Stomach (tissue), 9 donors: ENCODE data around the gene RAI1. TPM values are rescaled to one million over a fixed set of nuclear protein-coding genes. Genes with fewer than 3 reads are reported as not detected.

Experiments
- DNase-seq, 2 donors: peaks; one replicate each; pipeline versions ENCODE4 v3.0.0 to v3.0.0-alpha.2; 2013 to 2019
- H3K27ac ChIP-seq, 5 donors: fragments of 200-600 bp in 4 of 5; sonication (generic) in 4 of 5; one replicate each; pipeline ENCODE4 v1.5.1; 2013 to 2019; ENCODE audit warnings: mild to moderate bottlenecking in 1 of 5, moderate library complexity in 1 of 5
- H3K27me3 ChIP-seq, 3 donors: fragments of 200-600 bp; sonication (generic); one replicate each; pipeline ENCODE4 v1.5.1; 2017 to 2019; ENCODE audit warnings: mixed run types in 1 of 3
- H3K36me3 ChIP-seq, 4 donors: fragments of 200-600 bp; sonication (generic); 1 replicate in 3 of 4; 2 replicates in 1 of 4; pipeline ENCODE4 v1.5.1; 2016 to 2019
- H3K4me1 ChIP-seq, 4 donors: fragments of 200-600 bp; sonication (generic); one replicate each; pipeline ENCODE4 v1.5.1; 2016 to 2019
- H3K4me3 ChIP-seq, 4 donors: fragments of 200-600 bp; sonication (generic) in 3 of 4; one replicate each; pipeline ENCODE4 v1.5.1; 2016 to 2019; ENCODE audit warnings: mild to moderate bottlenecking in 1 of 4
- H3K9me3 ChIP-seq, 4 donors: fragments of 200-600 bp; sonication (generic); one replicate each; pipeline ENCODE4 v1.5.1; 2016 to 2019
- EP300 ChIP-seq: sonication (generic); formaldehyde crosslinking; IDR thresholded peaks from one replicate; pipeline ENCODE4 v1.6.1; 2017; ENCODE audit warnings: antibody characterized with exemption
- POLR2A ChIP-seq, 4 donors: fragments of 450-650 bp; IDR thresholded peaks; one replicate each; pipeline ENCODE4 v1.6.1; 2016; ENCODE audit warnings: antibody characterized with exemption in 4 of 4, control low read depth in 2 of 4, mild to moderate bottlenecking in 1 of 4, moderate library complexity in 1 of 4
- POLR2AphosphoS5 ChIP-seq, 3 donors: sonication (generic); formaldehyde crosslinking; IDR thresholded peaks; one replicate each; pipeline ENCODE4 v1.6.1; 2016; ENCODE audit warnings: antibody characterized with exemption in 3 of 3
- WGBS, 5 donors: extraction: QIAGEN DNeasy Blood & Tissue Kit in 3 of 5; methylation state at CpG; one replicate each; pipeline versions ENCODE4 v1.1.5 to v1.1.7; 2013 to 2018; 5-methylcytosine and 5-hydroxymethylcytosine counted together
- intact Hi-C: fragments of 100-400 bp; cut with DNase I; formaldehyde crosslinking; loops from one replicate; pipeline ENCODE4 v1.15.1; 2023; ENCODE audit warnings: low total_unique reads
- polyA plus RNA-seq, 3 donors: library from polyadenylated mRNA; stranded (reverse); fragments of 200-250 nt; gene quantifications; one replicate each; pipeline ENCODE4 v1.2.3, GENCODE V29; 2013
- total RNA-seq, 5 donors: library from RNA; depleted of rRNA; stranded (reverse); fragments of >200 nt; gene quantifications; one replicate each; pipeline versions ENCODE4 v1.1.0 to v1.2.3, GENCODE V29; 2014 to 2016
- TF ChIP-seq, protein P1 (sequence below), 7 experiments: fragments of 450-650 bp in 4 of 7; fragments of 200-600 bp in 3 of 7; sonication (generic) in 3 of 7; IDR thresholded peaks; one replicate each; pipeline ENCODE4 v1.5.1; 2016 to 2019; ENCODE audit warnings: antibody characterized with exemption in 7 of 7, control low read depth in 2 of 7, mild to moderate bottlenecking in 1 of 7
- donor health status: healthy with polysubstance abuse.
- donor health status: Bipolar disorder and iron deficiency.
- donor health status: healthy.

The RAI1 gene
- total and polyA plus RNA-seq, 8 donors, result 4.6 to 94.5 (median 28.3) TPM

DNA sequence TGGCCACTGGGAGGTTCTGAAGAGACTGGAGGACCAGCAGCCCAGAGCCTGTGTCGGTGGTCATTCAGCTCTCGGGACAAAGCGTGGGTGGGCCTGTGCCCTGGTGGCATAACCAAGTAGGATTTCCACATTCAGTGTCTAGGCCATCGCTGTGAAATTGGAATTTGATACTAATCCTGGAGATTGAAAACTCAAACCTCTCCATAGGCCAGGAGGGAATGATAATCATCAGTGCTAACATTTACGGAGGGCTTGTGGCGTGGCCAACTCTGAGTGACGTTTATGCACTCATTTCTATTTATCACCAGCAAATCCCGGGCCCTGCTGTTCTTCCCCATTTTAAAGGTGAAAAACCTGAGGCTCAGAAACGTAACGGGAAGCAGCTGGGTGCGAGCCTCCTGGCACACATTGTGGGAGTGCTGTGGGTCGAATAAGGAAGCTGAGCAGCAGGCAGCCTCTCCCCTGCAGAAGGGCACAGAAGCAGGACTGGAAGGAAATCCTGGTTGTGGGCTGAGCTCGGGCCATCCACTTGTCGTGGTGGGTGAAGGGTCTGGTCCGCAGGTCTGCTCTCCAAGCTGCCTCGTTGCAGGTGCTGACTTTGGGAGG, 33.1 kb downstream of the RAI1 start:
- H3K9me3 ChIP-seq, result no peaks in the 10 kb centered on the region
- WGBS, 5 donors, result 24 to 42% (median 30%) methylated on average over 14 to 16 of the region's 16 CpGs
- no peaks in the 10 kb centered on the region for H3K27me3 ChIP-seq
- H3K36me3 ChIP-seq, result no peaks in the 10 kb centered on the region
- H3K4me1 ChIP-seq, result peaks cover 59 to 78% (median 63%) of the 10 kb centered on the region in 4 donors
- H3K27ac ChIP-seq, result peak overlapping the region; percentile 72 to 95 (median 89)
- no peak overlapping the region for H3K4me3 ChIP-seq
- TF ChIP-seq EP300 (no peak), POLR2AphosphoS5 (IDR thresholded peaks at IDR 0.05) (no peak), POLR2A (IDR thresholded peaks at IDR 0.05) (no peak)
- TF ChIP-seq, protein P1, sequence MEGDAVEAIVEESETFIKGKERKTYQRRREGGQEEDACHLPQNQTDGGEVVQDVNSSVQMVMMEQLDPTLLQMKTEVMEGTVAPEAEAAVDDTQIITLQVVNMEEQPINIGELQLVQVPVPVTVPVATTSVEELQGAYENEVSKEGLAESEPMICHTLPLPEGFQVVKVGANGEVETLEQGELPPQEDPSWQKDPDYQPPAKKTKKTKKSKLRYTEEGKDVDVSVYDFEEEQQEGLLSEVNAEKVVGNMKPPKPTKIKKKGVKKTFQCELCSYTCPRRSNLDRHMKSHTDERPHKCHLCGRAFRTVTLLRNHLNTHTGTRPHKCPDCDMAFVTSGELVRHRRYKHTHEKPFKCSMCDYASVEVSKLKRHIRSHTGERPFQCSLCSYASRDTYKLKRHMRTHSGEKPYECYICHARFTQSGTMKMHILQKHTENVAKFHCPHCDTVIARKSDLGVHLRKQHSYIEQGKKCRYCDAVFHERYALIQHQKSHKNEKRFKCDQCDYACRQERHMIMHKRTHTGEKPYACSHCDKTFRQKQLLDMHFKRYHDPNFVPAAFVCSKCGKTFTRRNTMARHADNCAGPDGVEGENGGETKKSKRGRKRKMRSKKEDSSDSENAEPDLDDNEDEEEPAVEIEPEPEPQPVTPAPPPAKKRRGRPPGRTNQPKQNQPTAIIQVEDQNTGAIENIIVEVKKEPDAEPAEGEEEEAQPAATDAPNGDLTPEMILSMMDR (IDR thresholded peaks at IDR 0.05), result no peak
- DNase-seq, result no peak
- intact Hi-C loops, result no loop called here

DNA sequence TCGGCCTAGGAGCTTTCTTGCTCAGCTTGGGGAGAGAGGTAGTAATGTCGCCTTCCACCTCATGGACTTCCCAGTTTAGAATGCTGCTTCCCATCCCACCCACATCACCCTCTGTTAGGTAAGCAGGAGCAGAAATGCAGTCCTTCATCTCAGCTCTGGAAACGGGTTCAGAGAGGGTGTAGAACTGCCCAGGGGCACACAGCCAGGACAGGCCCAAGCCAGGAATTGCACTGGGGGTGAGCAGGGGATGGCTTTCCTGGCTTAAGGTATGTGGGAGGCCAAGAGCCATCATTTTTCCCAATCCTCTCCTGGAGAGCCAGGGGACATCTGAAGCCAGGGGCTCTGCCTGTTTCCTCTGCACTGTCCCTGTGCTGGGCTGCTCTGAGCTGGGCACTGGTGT, 33.6 kb downstream of the RAI1 start:
- no peak for DNase-seq
- Histone ChIP-seq H3K4me1 (peaks cover 55 to 77% (median 62%) of the 10 kb centered on the region in 4 donors), H3K27me3 (no peaks in the 10 kb centered on the region), H3K36me3 (no peaks in the 10 kb centered on the region), H3K4me3 (no peak overlapping the region), H3K27ac (peak overlapping the region; percentile 72 to 95 (median 89)), H3K9me3 (no peaks in the 10 kb centered on the region)
- 53 to 68% (median 66%) methylated on average over 3 of the region's 3 CpGs for WGBS, 5 donors
- intact Hi-C loops, result no loop called here
- TF ChIP-seq POLR2A (IDR thresholded peaks at IDR 0.05), result no peak
- TF ChIP-seq, protein P1 (IDR thresholded peaks at IDR 0.05), result no peak

DNA sequence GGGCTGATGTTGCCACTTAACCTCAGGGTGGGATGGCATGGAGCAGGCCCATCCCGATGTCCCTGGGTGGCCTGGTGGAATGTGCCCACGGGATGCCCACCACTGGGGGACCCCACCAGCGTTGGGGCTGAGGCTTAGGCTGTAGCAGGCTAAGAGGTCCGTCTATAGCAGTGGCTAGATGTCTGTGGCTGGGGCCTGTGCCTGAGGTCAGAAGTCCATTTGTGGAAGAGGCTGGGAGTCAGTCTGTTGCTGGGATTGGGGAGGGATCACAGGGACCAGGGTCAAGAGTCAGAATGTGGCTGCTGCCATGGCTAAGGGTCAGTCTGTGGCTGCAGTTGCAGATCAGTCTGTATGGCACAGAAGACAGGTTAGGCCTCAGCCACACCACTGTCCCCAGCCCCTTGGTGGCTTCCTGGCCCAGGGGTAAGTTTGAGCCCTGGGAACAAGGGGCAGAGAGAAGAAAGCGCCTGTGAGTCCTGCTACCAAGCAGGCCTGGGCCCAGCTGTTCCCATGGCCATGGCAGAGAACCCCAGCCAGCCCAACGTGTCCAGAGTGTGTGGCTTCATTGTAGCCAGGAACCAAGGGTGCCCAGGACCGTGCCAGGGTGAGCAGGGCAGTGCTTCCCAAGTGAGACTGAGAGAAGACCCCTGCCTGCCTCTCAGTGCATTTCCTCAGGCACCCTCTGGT, 35.7 kb downstream of the RAI1 start:
- DNase-seq, result no peak
- no peaks in the 10 kb centered on the region for H3K36me3 ChIP-seq
- no peaks in the 10 kb centered on the region for H3K9me3 ChIP-seq
- H3K4me3 ChIP-seq, result no peak overlapping the region
- H3K27ac ChIP-seq, result no peak overlapping the region
- peaks cover 44 to 76% (median 50%) of the 10 kb centered on the region in 4 donors for H3K4me1 ChIP-seq
- 67 to 81% (median 81%) methylated on average over 2 to 7 of the region's 7 CpGs for WGBS, 5 donors
- H3K27me3 ChIP-seq, result peaks cover 0 to 7% (median 0%) of the 10 kb centered on the region in 3 donors
- intact Hi-C loops, result no loop called here
- TF ChIP-seq, protein P1 (IDR thresholded peaks at IDR 0.05), result no peak
- TF ChIP-seq POLR2AphosphoS5 (IDR thresholded peaks at IDR 0.05) (no peak), EP300 (no peak), POLR2A (IDR thresholded peaks at IDR 0.05) (no peak)

DNA sequence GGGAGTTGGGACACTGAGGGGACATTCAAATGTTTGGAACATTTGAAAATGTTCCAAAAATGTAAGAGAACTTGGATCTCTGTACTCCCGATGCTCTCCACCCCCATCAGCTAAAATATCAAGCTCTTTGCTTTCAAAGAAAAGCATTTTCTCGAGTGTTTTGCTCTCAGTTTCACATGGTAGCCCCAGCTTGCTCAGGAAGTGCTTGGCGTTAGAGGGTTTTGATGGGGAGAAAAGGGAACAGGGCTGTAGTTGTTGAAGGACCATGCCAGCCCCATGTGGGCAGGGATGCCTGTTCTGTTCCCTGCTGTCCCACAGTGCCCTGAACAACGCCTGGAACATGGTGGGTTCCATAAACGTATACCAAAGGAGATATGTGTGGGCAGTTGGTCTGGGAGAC, 37.0 kb downstream of the RAI1 start:
- H3K36me3 ChIP-seq, result no peaks in the 10 kb centered on the region
- WGBS, 5 donors, result 67 to 79% (median 69%) methylated on average over 5 of the region's 5 CpGs
- H3K27me3 ChIP-seq, result peaks cover 0 to 19% (median 0%) of the 10 kb centered on the region in 3 donors
- no peak for DNase-seq
- intact Hi-C loops, result no loop called here
- no peak for TF ChIP-seq POLR2AphosphoS5 (IDR thresholded peaks at IDR 0.05)
- H3K9me3 ChIP-seq, result no peaks in the 10 kb centered on the region
- no peak overlapping the region for H3K4me3 ChIP-seq
- H3K4me1 ChIP-seq, result peaks cover 38 to 76% (median 50%) of the 10 kb centered on the region in 4 donors
- no peak overlapping the region for H3K27ac ChIP-seq
